MM.1S (cell line): ENCODE data around the gene GRIA3.

Source experiments
- DNase-seq: peaks from one replicate; pipeline ENCODE4 v3.0.0-alpha.2; 2015
- H2AFZ ChIP-seq: fragments of 300-600 bp; sonication (generic); 2 replicates; pipeline ENCODE4 v1.6.0; 2016; ENCODE audit warnings: antibody characterized with exemption, low read length
- H3F3A ChIP-seq: fragments of 300-600 bp; sonication (generic); 2 replicates; pipeline ENCODE4 v1.6.1; 2016; ENCODE audit warnings: mild to moderate bottlenecking, antibody characterized with exemption, low read length, moderate library complexity, mixed read lengths; ENCODE audit not compliant: insufficient read depth
- H3K27ac ChIP-seq: fragments of 300-600 bp; sonication (generic); 2 replicates; pipeline ENCODE4 v1.5.1; 2016; ENCODE audit warnings: mild to moderate bottlenecking, low read length
- H3K27me3 ChIP-seq: fragments of 300-600 bp; sonication (generic); replicated peaks from 2 replicates; pipeline ENCODE4 v1.6.0; 2016; ENCODE audit warnings: low read length; ENCODE audit not compliant: insufficient read depth
- H3K36me3 ChIP-seq: fragments of 300-600 bp; sonication (generic); replicated peaks from 2 replicates; pipeline ENCODE4 v1.6.1; 2016; ENCODE audit warnings: mild to moderate bottlenecking, low read length, mixed read lengths; ENCODE audit not compliant: insufficient read depth
- H3K4me1 ChIP-seq: fragments of 300-600 bp; sonication (generic); 2 replicates; pipeline ENCODE4 v1.6.1; 2016; ENCODE audit warnings: low read length, mixed read lengths
- H3K4me2 ChIP-seq: fragments of 300-600 bp; sonication (generic); 2 replicates; pipeline ENCODE4 v1.6.0; 2016; ENCODE audit warnings: low read depth, low read length
- H3K4me3 ChIP-seq: fragments of 300-600 bp; sonication (generic); 2 replicates; pipeline ENCODE4 v1.5.1; 2016; ENCODE audit warnings: low read length, mixed read lengths
- H3K79me2 ChIP-seq: fragments of 300-600 bp; sonication (generic); 2 replicates; pipeline ENCODE4 v1.6.1; 2016; ENCODE audit warnings: mixed run types, low read length, mixed read lengths
- H3K9ac ChIP-seq: fragments of 300-600 bp; sonication (generic); 2 replicates; pipeline ENCODE4 v1.6.1; 2016; ENCODE audit warnings: low read length, mixed read lengths
- H3K9me2 ChIP-seq: fragments of 300-600 bp; sonication (generic); replicated peaks from 2 replicates; pipeline ENCODE4 v1.6.1; 2016; ENCODE audit warnings: mild to moderate bottlenecking, low read length, mixed read lengths; ENCODE audit not compliant: insufficient read depth
- H3K9me3 ChIP-seq: fragments of 300-600 bp; sonication (generic); replicated peaks from 2 replicates; pipeline ENCODE4 v1.6.1; 2016; ENCODE audit warnings: mild to moderate bottlenecking, low read length, mixed read lengths; ENCODE audit not compliant: insufficient read depth
- H4K20me1 ChIP-seq: fragments of 300-600 bp; sonication (generic); 2 replicates; pipeline ENCODE4 v1.6.1; 2016; ENCODE audit warnings: mild to moderate bottlenecking, low read length, moderate library complexity, mixed read lengths; ENCODE audit not compliant: insufficient read depth
- EZH2 ChIP-seq: fragments of 300-600 bp; sonication (generic); optimal IDR thresholded peaks from 2 replicates; pipeline ENCODE3; 2017; ENCODE audit warnings: low read depth, mild to moderate bottlenecking, antibody characterized with exemption, low read length, mixed read lengths
- EZH2phosphoT487 ChIP-seq: fragments of 300-600 bp; sonication (generic); IDR thresholded peaks from 2 replicates; pipeline ENCODE4 v1.6.1; 2018; ENCODE audit warnings: antibody characterized with exemption, low read length
- TF ChIP-seq, protein P1 (sequence below): fragments of 300-600 bp; sonication (generic); IDR thresholded peaks from 2 replicates; pipeline ENCODE4 v1.5.1; 2016; ENCODE audit warnings: antibody characterized with exemption, low read length, mixed read lengths

The GRIA3 gene

GRCh38 chrX:123330229-123330942, 146.3 kb downstream of the GRIA3 start:
- Histone ChIP-seq H3K36me3 (no peaks in the 10 kb centered on the region), H3K4me2 (no peak overlapping the region), H3K9me3 (no peaks in the 10 kb centered on the region), H3F3A (no peaks in the 10 kb centered on the region), H3K27ac (no peak overlapping the region), H3K9ac (no peak overlapping the region), H3K4me1 (no peaks in the 10 kb centered on the region), H4K20me1 (no peaks in the 10 kb centered on the region), H3K4me3 (no peak overlapping the region), H3K27me3 (no peaks in the 10 kb centered on the region), H3K79me2 (no peaks in the 10 kb centered on the region), H2AFZ (no peak overlapping the region), H3K9me2 (no peaks in the 10 kb centered on the region)
- DNase-seq = no peak
- TF ChIP-seq, protein P1, sequence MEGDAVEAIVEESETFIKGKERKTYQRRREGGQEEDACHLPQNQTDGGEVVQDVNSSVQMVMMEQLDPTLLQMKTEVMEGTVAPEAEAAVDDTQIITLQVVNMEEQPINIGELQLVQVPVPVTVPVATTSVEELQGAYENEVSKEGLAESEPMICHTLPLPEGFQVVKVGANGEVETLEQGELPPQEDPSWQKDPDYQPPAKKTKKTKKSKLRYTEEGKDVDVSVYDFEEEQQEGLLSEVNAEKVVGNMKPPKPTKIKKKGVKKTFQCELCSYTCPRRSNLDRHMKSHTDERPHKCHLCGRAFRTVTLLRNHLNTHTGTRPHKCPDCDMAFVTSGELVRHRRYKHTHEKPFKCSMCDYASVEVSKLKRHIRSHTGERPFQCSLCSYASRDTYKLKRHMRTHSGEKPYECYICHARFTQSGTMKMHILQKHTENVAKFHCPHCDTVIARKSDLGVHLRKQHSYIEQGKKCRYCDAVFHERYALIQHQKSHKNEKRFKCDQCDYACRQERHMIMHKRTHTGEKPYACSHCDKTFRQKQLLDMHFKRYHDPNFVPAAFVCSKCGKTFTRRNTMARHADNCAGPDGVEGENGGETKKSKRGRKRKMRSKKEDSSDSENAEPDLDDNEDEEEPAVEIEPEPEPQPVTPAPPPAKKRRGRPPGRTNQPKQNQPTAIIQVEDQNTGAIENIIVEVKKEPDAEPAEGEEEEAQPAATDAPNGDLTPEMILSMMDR = no peak
- TF ChIP-seq EZH2phosphoT487 (no peak), EZH2 (no peak)

GRCh38 chrX:123331349-123331748, 147.3 kb downstream of the GRIA3 start:
- 0 out of 2 replicates have a peak overlapping the region, but pooled peaks have one; percentile 14 for H3K4me2 ChIP-seq
- H3K4me3 ChIP-seq = no peak overlapping the region
- 0 out of 2 replicates have a peak overlapping the region, but pooled peaks have one; percentile 7 for H2AFZ ChIP-seq
- no peaks in the 10 kb centered on the region for H3K27me3 ChIP-seq
- no peaks in the 10 kb centered on the region for H4K20me1 ChIP-seq
- H3K9me2 ChIP-seq = no peaks in the 10 kb centered on the region
- no peak overlapping the region for H3K27ac ChIP-seq
- no peaks in the 10 kb centered on the region for H3F3A ChIP-seq
- no peaks in the 10 kb centered on the region for H3K9me3 ChIP-seq
- H3K9ac ChIP-seq = no peak overlapping the region
- TF ChIP-seq EZH2 (no peak), EZH2phosphoT487 (no peak)
- TF ChIP-seq, protein P1 = no peak
- no peaks in the 10 kb centered on the region for H3K79me2 ChIP-seq
- H3K36me3 ChIP-seq = no peaks in the 10 kb centered on the region
- DNase-seq = no peak
- H3K4me1 ChIP-seq = no peaks in the 10 kb centered on the region

DNA sequence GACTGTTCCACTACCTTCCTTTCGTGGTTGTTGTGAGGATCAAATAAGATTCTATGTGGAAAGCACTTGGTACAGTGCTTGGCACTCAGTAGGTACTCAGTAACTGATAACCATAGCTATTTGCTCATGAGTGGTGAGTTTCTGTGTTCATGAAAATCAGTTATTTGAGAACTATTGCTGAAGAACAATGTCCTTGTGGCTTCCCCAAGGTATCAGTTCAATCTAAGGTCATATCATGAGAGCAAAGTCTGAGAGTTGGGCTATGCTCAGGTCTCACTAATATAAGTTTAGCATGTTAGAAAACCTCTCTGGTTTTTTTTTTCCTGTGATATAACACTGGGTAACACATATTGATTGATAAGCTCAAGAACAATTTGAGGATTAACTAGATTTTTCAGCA, 147.8 kb downstream of the GRIA3 start:
- Histone ChIP-seq H3F3A (no peaks in the 10 kb centered on the region), H2AFZ (no peak overlapping the region), H3K4me2 (no peak overlapping the region), H3K9ac (no peak overlapping the region), H4K20me1 (no peaks in the 10 kb centered on the region), H3K4me3 (no peak overlapping the region), H3K27ac (no peak overlapping the region), H3K4me1 (no peaks in the 10 kb centered on the region), H3K27me3 (no peaks in the 10 kb centered on the region), H3K36me3 (no peaks in the 10 kb centered on the region), H3K79me2 (no peaks in the 10 kb centered on the region), H3K9me3 (no peaks in the 10 kb centered on the region), H3K9me2 (no peaks in the 10 kb centered on the region)
- DNase-seq = no peak
- TF ChIP-seq, protein P1 = no peak
